ENCODE results near the gene EEPD1.

Gene EEPD1

DNA sequence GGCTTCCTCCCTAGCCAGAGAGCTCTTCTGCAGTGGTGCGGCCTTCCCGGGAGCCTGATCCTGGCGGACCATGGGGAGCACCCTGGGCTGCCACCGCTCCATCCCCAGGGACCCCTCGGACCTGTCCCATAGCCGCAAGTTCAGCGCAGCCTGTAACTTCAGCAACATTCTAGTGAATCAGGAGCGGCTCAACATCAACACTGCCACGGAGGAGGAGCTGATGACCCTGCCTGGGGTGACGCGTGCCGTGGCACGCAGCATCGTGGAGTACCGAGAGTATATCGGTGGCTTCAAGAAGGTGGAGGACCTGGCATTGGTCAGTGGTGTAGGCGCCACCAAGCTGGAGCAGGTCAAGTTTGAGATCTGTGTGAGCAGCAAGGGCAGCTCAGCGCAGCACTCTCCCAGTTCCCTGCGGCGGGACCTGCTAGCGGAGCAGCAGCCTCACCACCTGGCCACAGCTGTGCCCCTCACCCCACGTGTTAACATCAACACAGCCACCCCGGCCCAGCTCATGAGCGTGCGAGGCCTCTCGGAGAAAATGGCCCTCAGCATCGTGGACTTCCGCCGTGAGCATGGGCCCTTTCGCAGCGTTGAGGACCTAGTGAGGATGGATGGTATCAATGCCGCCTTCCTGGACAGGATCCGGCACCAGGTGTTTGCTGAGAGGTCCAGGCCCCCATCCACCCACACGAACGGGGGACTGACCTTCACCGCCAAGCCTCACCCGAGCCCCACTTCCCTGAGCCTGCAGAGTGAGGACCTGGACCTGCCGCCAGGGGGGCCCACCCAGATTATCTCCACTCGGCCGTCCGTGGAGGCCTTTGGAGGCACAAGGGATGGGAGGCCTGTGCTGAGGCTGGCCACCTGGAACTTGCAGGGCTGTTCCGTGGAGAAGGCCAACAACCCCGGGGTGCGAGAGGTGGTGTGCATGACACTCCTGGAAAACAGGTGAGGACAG is 1.5 kb downstream of the EEPD1 start:
- in situ Hi-C loops (cut with MboI; ENCODE audit: low sequenced_read_pairs): no loop called here

DNA sequence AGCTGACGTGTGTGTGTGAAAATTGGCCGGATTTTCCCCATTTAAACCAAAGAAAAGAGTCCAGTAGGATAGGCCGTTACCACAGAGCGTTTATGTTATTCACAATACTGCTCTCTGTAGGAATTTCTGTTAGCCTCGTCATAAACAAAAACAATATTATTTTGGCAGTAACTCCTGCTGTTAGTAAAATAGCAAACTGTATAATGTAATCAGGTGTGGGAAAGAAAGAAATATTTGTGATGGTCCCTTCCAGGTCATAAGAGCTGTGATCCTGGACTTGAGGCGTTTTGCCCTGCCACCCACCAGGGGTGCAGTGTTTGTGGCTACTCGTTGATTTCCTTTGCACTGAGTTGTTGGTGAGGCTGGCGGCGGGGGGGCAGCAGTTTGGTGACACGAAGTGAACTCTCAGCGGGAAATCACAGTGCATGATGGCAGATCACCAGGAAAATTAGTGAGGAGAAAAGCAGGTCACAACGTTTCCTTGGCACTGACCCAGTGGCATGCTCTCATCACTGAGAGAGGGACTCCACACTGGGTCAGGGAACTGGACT is 2.8 kb downstream of the EEPD1 start:
- in situ Hi-C loops (cut with MboI; ENCODE audit: low sequenced_read_pairs): no loop called here

DNA sequence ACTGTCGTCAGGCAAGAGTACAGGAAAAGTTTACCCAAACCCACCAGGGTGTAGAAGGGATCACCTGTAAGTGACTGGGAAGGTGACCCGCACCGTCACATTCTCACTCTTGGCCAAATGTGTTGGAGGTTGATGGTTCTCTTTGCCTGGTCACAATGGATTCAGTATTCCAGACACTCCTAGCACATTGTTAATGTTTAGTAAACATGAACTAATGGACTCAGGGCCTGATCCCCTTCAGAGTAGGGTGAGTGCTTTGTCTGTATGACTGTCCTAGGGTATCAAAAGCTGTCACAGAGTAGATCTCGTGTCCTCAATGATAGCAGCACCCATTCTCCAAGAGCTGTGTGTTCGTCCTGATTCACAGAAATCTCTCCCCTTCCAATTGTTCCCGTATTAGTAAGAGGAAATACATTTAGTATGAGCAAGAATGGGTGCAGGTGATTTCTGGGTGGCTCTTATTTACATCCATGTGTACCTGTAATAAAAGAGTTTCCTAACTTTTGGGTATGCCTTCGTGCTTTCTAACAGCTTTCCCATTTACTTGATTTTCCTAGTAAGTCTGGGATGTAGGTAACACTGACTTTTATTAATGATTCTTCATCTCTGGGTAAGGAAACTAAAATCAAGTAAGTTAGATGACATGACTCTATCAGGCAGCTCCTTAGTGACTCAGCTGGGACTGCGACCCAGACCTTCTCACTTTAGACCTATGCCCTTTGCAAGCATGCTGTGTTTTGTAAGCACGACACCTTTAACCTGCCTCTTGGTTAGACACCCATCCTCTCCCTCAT is 4.7 kb downstream of the EEPD1 start:
- in situ Hi-C loops (cut with MboI; ENCODE audit: low sequenced_read_pairs): no loop called here

DNA sequence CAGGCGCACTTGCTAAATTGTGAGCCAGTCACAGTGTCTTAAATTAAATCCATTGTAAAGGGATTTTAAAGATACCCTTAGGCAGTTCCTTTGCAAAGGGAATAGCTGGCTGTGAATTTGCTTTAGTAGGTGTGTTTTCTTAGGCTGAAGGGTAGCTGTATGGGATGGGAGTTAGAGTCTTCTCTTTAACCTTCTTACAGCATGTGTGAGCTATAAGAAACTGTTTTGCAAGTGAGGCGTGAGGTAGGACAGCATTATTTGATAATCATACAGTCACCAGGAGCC is 5.2 kb downstream of the EEPD1 start:
- in situ Hi-C loops (cut with MboI; ENCODE audit: low sequenced_read_pairs): no loop called here

DNA sequence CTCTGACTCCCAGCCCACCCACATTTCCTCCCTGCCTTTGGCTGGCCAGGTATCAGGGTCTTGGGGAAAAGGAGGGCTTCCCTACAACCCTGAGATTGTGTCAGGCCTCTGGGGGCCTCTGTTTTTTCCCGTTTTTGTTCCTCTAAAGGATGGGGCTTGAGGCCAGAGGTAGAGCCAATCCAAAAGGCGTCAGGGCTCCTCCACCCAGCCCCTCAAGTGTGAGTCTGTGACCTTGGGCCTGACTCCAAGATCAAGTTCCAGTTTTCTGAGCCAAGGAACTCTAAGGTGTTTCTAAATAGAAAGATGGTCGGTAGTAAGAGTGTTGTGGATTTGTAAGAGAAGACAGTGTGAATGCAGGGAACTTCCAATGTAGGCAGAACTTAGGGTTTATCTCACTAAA is 6.6 kb downstream of the EEPD1 start:
- in situ Hi-C loops (cut with MboI; ENCODE audit: low sequenced_read_pairs): no loop called here

DNA sequence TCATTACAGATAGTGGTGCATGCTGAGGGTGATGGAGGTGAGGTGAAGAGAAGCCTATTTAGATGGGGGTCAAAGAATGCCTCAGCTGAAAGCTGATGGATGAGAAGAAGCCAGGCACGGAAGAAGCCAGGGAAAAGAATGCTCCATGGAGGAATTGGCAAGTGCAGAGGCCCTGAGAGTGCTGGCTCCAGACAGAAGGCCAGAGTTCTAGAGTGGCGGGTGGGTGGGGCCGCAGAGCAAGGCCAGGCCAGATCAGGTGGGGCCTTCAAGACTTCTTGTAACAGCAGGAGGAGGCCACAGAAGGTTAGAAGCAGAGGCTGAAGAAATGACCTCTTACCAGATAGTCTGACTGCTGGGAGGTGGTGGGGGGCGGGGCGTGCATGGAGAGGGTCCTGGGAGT is 7.3 kb downstream of the EEPD1 start:
- in situ Hi-C loops (cut with MboI; ENCODE audit: low sequenced_read_pairs): no loop called here

DNA sequence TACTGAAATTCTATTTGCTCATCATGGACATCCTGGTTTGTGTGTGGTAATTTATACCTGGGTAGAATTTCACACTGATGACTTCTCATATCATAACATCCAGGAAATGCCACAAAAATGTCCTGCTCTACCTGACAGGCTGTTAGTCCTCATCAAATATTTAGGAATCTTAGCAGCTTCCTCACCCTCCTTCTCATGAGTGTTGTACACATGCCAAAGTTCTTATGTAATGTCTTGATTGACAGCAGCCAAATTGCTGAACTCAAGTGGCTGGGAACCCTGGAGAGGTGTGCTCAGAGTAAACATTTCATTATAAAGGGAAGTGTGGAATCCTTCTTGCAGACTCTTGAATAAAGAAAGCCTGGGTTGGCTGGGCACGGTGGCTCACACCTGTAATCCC is 8.9 kb downstream of the EEPD1 start:
- in situ Hi-C loops (cut with MboI; ENCODE audit: low sequenced_read_pairs): no loop called here

DNA sequence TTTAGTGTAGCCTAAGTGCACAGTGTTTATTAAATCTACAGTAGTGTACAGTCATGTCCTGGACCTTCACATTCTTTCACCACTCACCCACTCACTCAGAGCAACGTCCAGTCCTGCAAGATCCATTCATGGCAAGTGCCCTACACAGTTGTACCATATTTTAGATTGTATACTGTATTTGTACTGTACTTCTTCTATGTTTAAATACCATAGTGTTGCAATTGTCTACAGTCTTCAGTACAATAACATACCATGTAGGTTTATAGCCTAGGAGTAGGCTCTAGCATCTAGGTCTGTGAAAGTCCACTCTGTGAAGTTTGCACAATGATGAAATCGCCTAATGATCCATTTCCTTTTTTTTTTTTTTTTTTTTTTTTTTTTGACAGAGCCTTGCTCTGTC is 12.0 kb downstream of the EEPD1 start:
- in situ Hi-C loops (cut with MboI; ENCODE audit: low sequenced_read_pairs): no loop called here

DNA sequence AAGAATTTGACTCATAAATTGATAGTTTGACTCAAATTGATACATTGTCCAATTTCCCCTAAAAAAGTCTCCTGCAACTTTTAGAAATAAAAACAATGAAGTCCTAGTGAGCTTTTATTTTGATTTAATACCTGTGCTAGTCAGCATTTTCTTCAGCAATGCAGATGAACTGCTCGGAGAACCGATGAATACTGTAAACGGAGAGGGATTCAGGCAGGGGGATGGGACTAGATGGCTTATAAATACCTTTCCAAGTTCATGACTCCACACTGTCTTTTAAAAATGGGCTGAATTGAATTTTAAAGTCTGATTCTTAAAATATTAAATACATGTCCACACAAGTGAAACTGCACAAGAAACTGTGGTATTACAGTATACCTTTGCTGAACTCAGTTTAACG is 12.7 kb downstream of the EEPD1 start:
- in situ Hi-C loops (cut with MboI; ENCODE audit: low sequenced_read_pairs): no loop called here

DNA sequence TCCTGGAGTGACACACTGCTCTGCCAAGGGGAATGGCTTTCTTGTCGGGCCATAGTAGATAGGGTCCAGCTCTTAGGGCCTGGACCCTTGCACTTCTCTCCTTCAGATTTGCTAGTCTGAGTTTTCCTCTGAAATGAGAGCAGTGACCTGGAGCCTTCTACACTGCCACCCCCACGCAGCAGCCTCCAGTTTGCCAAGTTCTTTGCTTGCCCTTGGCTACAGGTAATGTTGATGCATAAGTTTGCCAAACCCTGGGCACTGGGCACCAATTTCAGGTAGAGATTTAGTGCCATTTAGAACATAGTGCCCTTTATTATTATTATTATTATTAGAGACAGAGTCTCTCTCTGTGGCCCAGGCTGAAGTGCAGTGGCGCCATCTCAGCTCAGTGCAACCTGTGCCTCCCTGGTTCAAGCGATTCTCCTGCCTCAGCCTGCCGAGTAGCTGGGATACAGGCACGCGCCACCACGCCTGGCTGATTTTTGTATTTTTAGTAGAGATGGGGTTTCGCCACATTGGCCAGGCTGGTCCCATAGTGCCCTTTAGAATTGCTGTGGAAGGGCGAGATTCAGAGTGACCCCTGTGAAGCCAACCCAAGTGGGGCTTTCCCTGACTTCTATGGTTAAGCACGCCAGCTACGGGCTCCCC is 14.5 kb downstream of the EEPD1 start:
- in situ Hi-C loops (cut with MboI; ENCODE audit: low sequenced_read_pairs): no loop called here

DNA sequence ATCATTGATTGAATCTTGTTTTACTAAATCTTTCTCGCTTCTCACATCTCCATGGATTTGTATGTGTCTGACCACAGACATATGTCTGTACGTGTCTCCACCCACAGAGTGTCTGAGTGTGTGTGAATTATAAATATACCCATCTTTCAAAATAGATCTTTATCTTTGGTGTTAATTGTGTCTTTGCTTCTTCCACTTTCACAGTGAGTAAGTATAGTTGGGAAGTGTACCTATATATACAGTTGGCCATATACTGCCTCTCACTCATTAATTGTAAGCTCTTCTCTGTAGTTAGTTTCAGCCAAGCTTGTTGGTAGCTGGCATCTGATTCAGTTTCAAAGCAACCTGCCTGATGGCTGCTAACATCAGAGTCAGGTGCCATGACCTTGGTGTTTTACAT is 18.4 kb downstream of the EEPD1 start:
- in situ Hi-C loops (cut with MboI; ENCODE audit: low sequenced_read_pairs): no loop called here

DNA sequence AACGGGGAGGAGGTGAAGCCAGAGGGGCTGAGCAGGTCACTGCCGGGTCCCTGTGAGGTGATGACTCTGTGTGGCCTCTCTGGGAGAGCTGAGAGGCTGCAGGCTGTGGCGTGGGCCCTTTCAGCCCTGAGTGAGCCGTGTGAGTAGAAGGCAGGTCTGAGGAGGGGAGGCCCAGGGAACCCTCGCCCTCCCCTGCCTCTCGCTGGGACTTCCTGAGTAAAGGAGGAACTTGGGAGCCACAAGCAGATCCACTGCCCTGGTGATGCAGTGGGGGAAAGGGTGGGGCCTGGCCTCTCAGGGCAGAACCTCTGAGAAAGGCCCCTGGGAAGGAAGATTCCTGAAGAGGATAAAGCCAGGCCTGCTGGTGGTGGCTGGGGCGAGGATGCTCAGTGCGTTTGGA is 22.8 kb downstream of the EEPD1 start:
- in situ Hi-C loops (cut with MboI; ENCODE audit: low sequenced_read_pairs): no loop called here

DNA sequence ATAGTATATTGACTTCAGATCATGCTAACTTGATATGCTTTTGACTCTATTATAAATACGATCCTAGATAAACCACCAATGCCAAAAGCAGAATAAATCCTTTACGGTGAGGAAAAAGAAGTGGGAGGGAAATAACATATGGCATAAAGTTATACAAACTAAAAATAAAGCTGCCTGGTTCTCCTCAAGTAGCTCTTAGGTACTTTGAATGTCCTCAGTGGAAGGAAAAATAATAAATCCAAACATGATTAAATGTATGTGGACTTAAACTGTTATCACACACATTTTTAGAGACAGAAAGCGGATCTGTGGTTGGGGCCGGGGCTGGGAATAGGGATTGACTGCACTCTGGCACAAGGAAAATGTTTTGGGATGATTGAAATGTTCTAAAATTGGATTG is 23.6 kb downstream of the EEPD1 start:
- in situ Hi-C loops (cut with MboI; ENCODE audit: low sequenced_read_pairs): no loop called here

DNA sequence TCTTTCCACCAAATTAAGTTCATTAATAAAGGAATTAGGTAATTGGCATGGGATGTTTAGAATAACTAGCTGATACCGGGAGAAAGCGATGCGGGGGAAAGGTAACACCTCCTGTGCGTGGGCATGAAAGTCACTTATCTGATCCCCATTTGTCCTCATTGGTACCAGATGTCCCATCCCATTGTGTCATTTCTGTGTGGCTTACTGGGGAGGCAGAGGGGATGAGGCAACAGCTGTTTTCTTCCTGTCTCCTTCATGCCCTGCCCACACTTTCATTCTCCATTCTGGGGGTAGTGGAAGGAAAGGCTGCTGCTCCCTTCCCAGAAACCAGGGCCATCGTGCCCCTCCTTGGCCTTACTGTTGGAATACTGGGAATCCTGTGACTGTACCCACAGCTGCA is 27.1 kb downstream of the EEPD1 start:
- in situ Hi-C loops (cut with MboI; ENCODE audit: low sequenced_read_pairs): no loop called here

DNA sequence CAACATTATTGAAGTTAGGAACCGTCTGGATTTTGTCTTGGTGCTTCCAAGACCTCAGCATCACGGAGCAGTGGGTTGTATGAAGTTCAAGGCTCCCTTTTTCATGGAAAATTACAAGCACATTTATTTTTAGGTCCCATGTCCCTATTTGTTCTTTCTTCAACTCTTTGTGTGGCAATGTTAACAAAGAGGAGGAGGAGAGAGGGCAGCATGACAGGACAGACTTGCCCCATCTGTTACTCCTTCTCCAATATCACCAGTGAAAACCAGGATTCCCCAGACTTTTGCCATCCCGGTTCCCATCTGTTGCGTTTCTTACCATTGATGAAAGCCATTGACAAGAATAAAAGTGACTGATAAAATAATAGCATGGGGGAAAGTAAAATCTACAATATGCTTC is 28.6 kb downstream of the EEPD1 start:
- in situ Hi-C loops (cut with MboI; ENCODE audit: low sequenced_read_pairs): no loop called here

DNA sequence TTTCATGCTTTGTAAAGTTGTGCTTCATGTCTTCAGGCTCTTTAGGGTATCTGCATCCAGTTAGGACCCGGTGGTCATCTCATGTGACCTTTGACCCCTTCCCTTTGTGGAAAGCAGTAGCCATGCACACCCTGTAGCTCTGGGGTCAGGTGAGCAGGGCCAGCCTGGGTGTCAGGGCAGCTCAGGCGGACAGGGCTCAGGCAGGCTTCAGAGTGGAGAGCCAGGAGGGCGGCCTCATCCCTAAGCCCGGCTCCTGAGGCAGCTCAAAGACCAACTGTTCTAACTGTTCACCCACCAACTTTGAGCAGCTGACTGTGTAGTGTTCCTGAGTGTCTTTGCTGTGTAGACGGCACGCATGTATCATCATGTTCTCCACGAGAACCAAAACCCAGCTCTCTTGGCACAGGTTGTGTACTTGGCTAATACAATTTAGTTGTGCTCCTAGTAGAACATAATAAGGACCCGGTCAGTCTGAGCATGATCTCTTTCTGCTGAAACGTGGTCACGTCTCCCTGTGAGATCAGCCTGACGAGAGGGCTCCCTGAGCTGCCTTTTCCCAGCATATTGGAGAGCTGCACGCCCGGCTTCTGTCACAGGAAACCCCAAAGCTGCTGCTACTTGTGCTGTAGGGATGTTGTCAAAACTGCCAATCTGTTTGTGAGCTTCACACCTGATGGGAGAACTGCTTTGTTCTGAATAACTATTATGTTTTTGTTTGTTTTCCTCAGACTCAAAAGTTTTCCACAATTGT is 30.0 kb downstream of the EEPD1 start:
- in situ Hi-C loops (cut with MboI; ENCODE audit: low sequenced_read_pairs): no loop called here

DNA sequence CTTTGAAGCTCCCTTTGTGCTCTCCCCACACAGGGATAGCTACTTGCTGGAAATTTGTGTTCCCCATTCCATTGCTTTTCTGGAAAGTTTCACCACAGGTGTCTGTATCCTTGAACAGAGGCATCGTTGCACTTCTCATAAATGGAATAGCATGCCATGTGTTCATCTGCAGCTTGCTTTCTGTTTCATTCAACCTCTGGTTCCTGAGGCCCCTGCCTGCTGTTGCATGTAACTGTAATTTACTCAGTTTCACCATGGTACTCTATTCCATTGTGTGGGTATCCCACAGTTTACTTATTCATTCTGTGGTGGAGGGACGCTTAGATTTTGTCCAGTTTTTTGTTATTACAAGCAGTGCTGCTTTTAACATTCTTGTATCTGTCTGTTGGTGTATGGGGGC is 32.0 kb downstream of the EEPD1 start:
- in situ Hi-C loops (cut with MboI; ENCODE audit: low sequenced_read_pairs): no loop called here

DNA sequence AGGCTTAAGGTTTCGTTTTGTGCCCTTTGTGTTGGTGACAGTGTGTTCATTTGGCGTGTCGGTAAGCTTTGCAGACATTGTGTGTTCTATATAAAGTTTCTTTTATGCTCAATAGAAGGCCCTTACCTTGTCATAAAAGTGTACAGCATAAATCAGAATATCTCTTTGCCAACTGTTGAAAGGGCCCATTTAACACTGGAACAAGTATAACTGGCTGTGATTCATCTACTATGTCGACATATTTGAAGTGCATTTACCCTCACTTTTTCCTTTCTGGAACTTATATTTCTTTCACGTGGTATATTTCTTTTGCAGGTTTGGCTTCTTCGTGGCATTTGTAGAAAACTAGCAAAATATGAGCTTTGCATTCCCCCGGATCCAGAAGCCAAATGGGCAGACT is 32.7 kb downstream of the EEPD1 start:
- in situ Hi-C loops (cut with MboI; ENCODE audit: low sequenced_read_pairs): no loop called here

DNA sequence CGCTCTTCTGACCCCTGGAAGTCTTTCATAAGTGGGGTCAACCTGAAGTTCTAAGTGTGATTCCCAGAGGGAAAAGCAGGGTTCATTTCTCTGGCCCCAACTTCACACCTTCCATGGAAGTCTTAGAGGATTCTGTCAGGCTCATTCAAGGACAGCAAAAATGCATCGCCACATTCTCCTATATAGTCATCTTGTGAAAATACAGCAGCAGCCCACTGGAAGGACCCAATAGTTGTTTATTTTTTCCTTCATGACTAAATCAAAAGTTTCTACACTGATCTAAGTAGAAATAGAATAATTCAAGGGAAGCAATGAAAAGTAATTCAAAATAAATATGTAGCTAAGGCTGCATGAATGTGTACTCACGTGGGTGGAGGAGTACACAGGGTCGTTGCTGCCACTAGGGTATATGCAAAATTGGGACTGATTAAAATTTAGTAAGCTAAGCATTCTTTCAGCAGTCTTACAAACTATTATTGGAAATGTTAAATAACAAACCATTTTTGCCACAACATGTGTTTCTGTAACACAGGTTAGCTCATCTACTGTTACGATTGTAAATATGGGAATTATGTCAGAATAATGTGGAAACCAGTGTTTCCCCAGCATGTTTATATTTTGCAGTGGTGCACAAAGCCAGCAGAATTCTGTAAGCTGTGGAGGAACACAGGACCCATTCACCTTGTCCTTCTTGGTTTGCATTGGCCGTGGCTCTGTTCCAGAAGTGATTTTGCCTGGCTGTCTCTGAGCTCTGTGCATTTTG is 33.5 kb downstream of the EEPD1 start:
- in situ Hi-C loops (cut with MboI; ENCODE audit: low sequenced_read_pairs): no loop called here

DNA sequence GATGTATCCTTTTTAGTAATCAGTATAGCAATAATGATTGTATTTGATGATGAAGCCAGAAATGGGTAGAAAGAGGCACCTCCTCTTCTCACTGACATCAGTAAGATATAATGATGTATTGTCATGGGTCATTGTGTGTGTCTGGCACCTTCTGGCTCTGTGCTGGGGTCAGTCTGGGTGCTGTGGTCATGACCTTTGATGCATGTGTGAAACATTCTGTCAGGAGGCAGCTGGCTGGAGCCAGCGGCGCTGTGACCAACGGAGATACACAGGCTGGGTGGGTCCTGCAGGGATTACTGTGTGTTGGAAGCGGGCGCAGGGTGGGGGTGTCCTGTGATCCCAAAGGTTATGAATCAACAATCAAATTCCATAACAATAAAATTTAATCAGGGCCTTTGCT is 35.2 kb downstream of the EEPD1 start:
- in situ Hi-C loops (cut with MboI; ENCODE audit: low sequenced_read_pairs): no loop called here
